Vagina (tissue), 2 donors: ENCODE results near the gene CABLES2. TPM values are rescaled to one million over a fixed set of nuclear protein-coding genes. Genes with fewer than 3 reads are reported as not detected.

Source experiments
- DNase-seq, 2 donors: peaks; one replicate each; pipeline ENCODE4 v3.0.0-alpha.2; 2017; ENCODE audit errors: extremely low spot score in 2 of 2
- H3K27ac ChIP-seq: fragments of 200-600 bp; sonication (generic); one replicate; pipeline ENCODE4 v1.5.1; 2019
- H3K27me3 ChIP-seq: fragments of 200-600 bp; sonication (generic); one replicate; pipeline ENCODE4 v1.5.1; 2019
- H3K36me3 ChIP-seq, 2 donors: fragments of 200-600 bp; sonication (generic); one replicate each; pipeline ENCODE4 v1.5.1; 2017 to 2019
- H3K4me1 ChIP-seq: fragments of 200-600 bp; sonication (generic); one replicate; pipeline ENCODE4 v1.5.1; 2019
- H3K4me3 ChIP-seq, 2 donors: fragments of 200-600 bp; sonication (generic); 1 replicate in 1 of 2; 2 replicates in 1 of 2; pipeline ENCODE4 v1.5.1; 2016 to 2019
- H3K9me3 ChIP-seq: fragments of 200-600 bp; sonication (generic); one replicate; pipeline ENCODE4 v1.5.1; 2019
- POLR2A ChIP-seq, 2 donors: fragments of 450-650 bp; IDR thresholded peaks; one replicate each; pipeline ENCODE4 v1.6.1; 2017; ENCODE audit warnings: antibody characterized with exemption in 2 of 2, mild to moderate bottlenecking in 2 of 2, moderate library complexity in 2 of 2
- POLR2AphosphoS5 ChIP-seq, 2 donors: sonication (generic); formaldehyde crosslinking; IDR thresholded peaks; one replicate each; pipeline ENCODE4 v1.9.0; 2017; ENCODE audit warnings: antibody characterized with exemption in 2 of 2, mild to moderate bottlenecking in 2 of 2, low read depth in 1 of 2; ENCODE audit not compliant: insufficient read depth in 1 of 2
- intact Hi-C: fragments of 100-400 bp; cut with DNase I; formaldehyde crosslinking; loops from one replicate; pipeline ENCODE4 v1.15.1; 2023
- total RNA-seq: library from RNA; depleted of rRNA; stranded (reverse); fragments of >200 nt; gene quantifications from one replicate; pipeline ENCODE4 v1.2.3, GENCODE V29; 2016
- TF ChIP-seq, protein P1 (sequence below), 3 experiments: fragments of 450-650 bp in 2 of 3; fragments of 200-600 bp in 1 of 3; sonication (generic) in 1 of 3; IDR thresholded peaks; one replicate each; pipeline ENCODE4 v1.5.1; 2017 to 2019; ENCODE audit warnings: antibody characterized with exemption in 3 of 3, mild to moderate bottlenecking in 2 of 3, moderate library complexity in 2 of 3

CABLES2 gene
- total RNA-seq, 1 donor from 2014 or later = 1.5 TPM

DNA sequence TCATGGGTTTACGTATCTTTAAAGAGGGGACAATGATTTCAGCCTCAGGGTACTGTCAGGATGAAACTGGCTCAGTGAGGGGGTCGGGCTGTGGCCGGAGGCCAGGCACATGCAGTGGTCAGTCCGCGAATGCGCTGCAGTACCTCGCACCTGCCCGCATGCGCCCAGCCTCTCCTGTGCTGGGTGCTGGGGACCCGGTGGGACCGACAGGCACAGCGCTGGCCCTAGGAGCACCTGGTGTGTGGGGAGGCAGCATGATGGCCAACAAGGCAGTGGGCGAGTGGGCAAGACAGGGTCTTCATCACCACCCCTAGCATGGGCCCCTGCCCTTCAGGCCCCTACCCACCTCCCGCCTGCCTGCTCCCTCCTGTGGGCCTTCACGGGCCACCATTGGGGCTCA lies 970 bp upstream of the CABLES2 start:
- Histone ChIP-seq H3K27ac (no peak overlapping the region), H3K4me1 (peaks cover 40% of the 10 kb centered on the region), H3K4me3 (no peak overlapping the region), H3K36me3 (no peaks in the 10 kb centered on the region), H3K27me3 (no peaks in the 10 kb centered on the region), H3K9me3 (no peaks in the 10 kb centered on the region)
- intact Hi-C loops = no loop called here
- DNase-seq = no peak
- TF ChIP-seq, protein P1, sequence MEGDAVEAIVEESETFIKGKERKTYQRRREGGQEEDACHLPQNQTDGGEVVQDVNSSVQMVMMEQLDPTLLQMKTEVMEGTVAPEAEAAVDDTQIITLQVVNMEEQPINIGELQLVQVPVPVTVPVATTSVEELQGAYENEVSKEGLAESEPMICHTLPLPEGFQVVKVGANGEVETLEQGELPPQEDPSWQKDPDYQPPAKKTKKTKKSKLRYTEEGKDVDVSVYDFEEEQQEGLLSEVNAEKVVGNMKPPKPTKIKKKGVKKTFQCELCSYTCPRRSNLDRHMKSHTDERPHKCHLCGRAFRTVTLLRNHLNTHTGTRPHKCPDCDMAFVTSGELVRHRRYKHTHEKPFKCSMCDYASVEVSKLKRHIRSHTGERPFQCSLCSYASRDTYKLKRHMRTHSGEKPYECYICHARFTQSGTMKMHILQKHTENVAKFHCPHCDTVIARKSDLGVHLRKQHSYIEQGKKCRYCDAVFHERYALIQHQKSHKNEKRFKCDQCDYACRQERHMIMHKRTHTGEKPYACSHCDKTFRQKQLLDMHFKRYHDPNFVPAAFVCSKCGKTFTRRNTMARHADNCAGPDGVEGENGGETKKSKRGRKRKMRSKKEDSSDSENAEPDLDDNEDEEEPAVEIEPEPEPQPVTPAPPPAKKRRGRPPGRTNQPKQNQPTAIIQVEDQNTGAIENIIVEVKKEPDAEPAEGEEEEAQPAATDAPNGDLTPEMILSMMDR (IDR thresholded peaks at IDR 0.05) = no peak
- TF ChIP-seq POLR2AphosphoS5 (IDR thresholded peaks at IDR 0.05; ENCODE audit: insufficient read depth in 1 of 2, low read depth in 1 of 2) (no peak), POLR2A (IDR thresholded peaks at IDR 0.05) (no peak)

GRCh38 chr20:62406635-62407176 lies 379 bp downstream of the CABLES2 start:
- peaks cover 40% of the 10 kb centered on the region for H3K4me1 ChIP-seq

DNA sequence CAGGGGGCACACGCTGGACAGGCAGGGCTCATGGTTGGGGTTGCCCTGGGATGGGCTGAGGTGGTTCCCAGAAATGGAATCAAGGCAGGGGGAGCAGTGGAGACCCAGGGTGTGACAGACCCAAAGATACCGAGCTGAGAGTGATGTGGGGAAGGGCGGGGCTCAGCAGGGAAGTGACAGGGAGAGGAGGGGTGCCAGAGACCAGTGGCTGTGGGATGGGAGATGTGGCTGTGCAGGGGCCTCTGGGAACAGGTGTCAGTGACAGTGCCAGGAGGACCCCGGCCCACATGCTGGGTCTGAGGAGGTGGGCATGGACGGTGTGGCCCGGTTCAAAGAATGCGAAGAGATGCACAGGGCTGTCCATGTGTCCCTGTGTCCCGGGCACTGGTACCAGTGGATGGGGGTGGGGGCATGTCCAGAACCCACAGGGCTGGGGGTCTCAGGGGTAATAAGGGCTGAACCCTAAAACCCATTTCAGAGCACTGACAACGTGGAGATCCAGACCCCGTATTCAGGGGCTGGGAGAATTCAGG lies 1.0 kb downstream of the CABLES2 start:
- intact Hi-C loops = no loop called here
- Histone ChIP-seq H3K4me1 (peaks cover 40% of the 10 kb centered on the region), H3K4me3 (peak overlapping the region; percentile 55 to 89), H3K27ac (peak overlapping the region; percentile 51), H3K27me3 (no peaks in the 10 kb centered on the region), H3K36me3 (no peaks in the 10 kb centered on the region), H3K9me3 (no peaks in the 10 kb centered on the region)
- DNase-seq = no peak
- no peak for TF ChIP-seq POLR2A (IDR thresholded peaks at IDR 0.05)
- no peak for TF ChIP-seq POLR2AphosphoS5 (IDR thresholded peaks at IDR 0.05; ENCODE audit: insufficient read depth in 1 of 2, low read depth in 1 of 2)
- TF ChIP-seq, protein P1 (IDR thresholded peaks at IDR 0.05) = no peak

More at GRCh38 chr20:62406635-62407176, 379 bp downstream of the CABLES2 start:
- intact Hi-C loops = no loop called here
- Histone ChIP-seq H3K9me3 (no peaks in the 10 kb centered on the region), H3K27ac (peak overlapping the region; percentile 51), H3K36me3 (no peaks in the 10 kb centered on the region), H3K4me3 (peak overlapping the region; percentile 55 to 89), H3K27me3 (no peaks in the 10 kb centered on the region)
- no peak for DNase-seq
- TF ChIP-seq, protein P1 (IDR thresholded peaks at IDR 0.05) = no peak
- no peak for TF ChIP-seq POLR2A (IDR thresholded peaks at IDR 0.05)
- no peak for TF ChIP-seq POLR2AphosphoS5 (IDR thresholded peaks at IDR 0.05; ENCODE audit: insufficient read depth in 1 of 2, low read depth in 1 of 2)

DNA sequence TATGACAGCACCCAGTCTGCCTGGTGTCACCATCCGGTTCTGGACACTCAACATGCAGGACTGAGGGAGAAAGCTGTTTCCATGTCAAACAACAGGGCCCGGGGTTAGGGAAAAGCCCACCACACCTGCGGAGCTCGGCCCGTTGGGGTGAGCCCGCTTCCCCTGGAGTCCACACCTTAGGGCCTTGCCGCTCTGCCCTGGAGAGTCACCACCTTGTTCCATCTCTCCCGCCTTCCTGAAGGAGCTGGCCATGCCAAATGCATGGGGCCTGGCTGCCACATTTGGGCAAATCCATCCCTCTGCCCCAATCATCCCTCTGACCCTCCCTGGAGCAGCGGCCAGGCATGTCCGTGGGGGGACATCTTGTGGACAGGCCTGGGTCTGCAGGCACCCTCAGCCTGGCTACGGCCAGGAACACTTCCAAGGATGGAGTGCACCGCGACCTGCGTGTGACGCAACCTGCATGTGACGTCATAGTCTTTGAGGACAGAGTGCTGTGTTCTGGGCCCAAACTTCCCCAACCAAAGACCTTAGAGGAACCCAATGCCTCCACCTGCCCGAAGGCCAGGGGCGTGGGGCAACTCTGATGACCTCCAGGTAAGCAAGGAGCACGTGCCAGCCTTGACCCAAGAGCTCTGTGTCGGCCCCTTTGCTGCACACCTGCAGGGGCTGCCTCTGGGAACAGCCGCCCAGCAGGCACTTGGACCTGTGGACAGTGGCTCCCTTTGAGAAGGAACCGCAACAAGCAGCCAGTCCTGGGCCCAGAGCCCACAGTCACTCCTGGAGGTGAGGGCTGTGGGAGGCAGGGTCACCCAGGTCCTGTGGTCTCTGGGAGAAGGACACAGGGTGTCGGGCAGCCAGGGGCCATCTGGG lies 1.7 kb downstream of the CABLES2 start:
- peaks cover 37% of the 10 kb centered on the region for H3K4me1 ChIP-seq
- no peak for DNase-seq
- intact Hi-C loops = no loop called here
- no peaks in the 10 kb centered on the region for H3K27me3 ChIP-seq
- peak overlapping the region in 1 of 2 donors; percentile 89 for H3K4me3 ChIP-seq
- H3K9me3 ChIP-seq = no peaks in the 10 kb centered on the region
- H3K36me3 ChIP-seq = no peaks in the 10 kb centered on the region
- TF ChIP-seq POLR2AphosphoS5 (IDR thresholded peaks at IDR 0.05; ENCODE audit: insufficient read depth in 1 of 2, low read depth in 1 of 2) (peak in 1 of 2 donors; percentile 37), POLR2A (IDR thresholded peaks at IDR 0.05) (no peak)
- TF ChIP-seq, protein P1 (IDR thresholded peaks at IDR 0.05) = peak in 1 of 3 experiments; percentile 46
- H3K27ac ChIP-seq = no peak overlapping the region
